Measurements from ENCODE around the gene RAI2.

The RAI2 gene

GRCh38 chrX:17848545-17849265, 12.4 kb downstream of the RAI2 start:
- H3K4me2 ChIP-seq (ENCODE audit: low read length): no peak overlapping the region
- H3K9me3 ChIP-seq (ENCODE audit: insufficient read depth, low read length): no peaks in the 10 kb centered on the region
- H4K20me1 ChIP-seq (ENCODE audit: insufficient read depth, low read length): no peaks in the 10 kb centered on the region
- H3K27me3 ChIP-seq (ENCODE audit: low read depth, low read length): no peaks in the 10 kb centered on the region
- no peak overlapping the region for H3K27ac ChIP-seq (ENCODE audit: low read length)
- TF ChIP-seq EZH2phosphoT487 (IDR thresholded peaks at IDR 0.05; ENCODE audit: low read depth) (no peak), CTCF (IDR thresholded peaks at IDR 0.05; ENCODE audit: low read depth, low read length) (no peak)
- no peak overlapping the region for H3K9ac ChIP-seq (ENCODE audit: low read length)
- no peaks in the 10 kb centered on the region for H3K79me2 ChIP-seq (ENCODE audit: low read length)
- H2AFZ ChIP-seq (ENCODE audit: low read depth, low read length): no peak overlapping the region
- no peaks in the 10 kb centered on the region for H3K36me3 ChIP-seq (replicated peaks; ENCODE audit: low read depth, low read length)
- no peak overlapping the region for H3K4me3 ChIP-seq (ENCODE audit: low read length)
- no peaks in the 10 kb centered on the region for H3K4me1 ChIP-seq (ENCODE audit: low read length)

DNA sequence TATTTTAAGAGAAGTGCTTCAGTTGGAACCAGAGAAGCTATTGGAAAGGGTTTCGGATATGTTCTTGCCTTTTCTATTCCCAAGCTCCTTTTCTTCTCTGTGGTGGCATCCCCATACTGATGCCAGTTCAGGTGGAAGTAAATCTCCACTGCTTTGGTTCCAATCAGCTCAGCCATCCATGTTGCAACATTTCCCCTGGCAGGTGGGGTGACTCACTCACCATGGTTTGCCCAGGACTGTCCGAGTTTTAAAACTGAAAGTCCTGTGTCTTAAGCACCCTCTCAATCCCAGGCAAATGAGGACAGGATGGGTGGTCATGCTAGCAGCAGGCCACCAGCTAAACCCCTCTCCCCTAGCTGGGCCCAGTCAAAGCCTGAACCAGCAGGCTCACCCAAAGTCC, 15.1 kb downstream of the RAI2 start:
- Histone ChIP-seq H3K79me2 (ENCODE audit: low read length) (no peaks in the 10 kb centered on the region), H4K20me1 (ENCODE audit: insufficient read depth, low read length) (no peaks in the 10 kb centered on the region), H3K36me3 (replicated peaks; ENCODE audit: low read depth, low read length) (no peaks in the 10 kb centered on the region), H3K4me3 (ENCODE audit: low read length) (no peak overlapping the region), H3K4me2 (ENCODE audit: low read length) (no peak overlapping the region), H3K4me1 (ENCODE audit: low read length) (no peaks in the 10 kb centered on the region), H2AFZ (ENCODE audit: low read depth, low read length) (no peak overlapping the region), H3K27ac (ENCODE audit: low read length) (no peak overlapping the region), H3K27me3 (ENCODE audit: low read depth, low read length) (no peaks in the 10 kb centered on the region), H3K9ac (ENCODE audit: low read length) (no peak overlapping the region), H3K9me3 (ENCODE audit: insufficient read depth, low read length) (no peaks in the 10 kb centered on the region)
- TF ChIP-seq CTCF (IDR thresholded peaks at IDR 0.05; ENCODE audit: low read depth, low read length) (no peak), EZH2phosphoT487 (IDR thresholded peaks at IDR 0.05; ENCODE audit: low read depth) (no peak)

DNA sequence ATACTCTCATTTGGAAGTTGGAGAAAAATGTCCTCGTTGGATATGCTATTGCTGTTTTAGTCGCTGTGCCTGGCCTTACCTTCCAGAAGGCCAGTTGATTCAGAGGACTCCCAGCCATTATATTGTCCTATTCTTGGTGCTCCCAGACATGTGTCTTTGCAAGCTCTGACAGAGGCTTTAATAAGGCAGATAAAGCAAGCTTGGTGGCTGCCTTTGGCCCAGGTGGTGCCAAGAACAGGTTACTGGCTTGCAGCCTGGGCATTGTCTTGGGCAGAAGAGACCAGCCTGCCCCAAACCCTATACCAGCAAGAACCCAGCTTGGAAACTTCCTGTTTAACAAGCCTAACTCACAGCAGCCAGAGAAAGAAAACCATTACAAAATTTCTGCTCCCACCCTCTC, 16.9 kb downstream of the RAI2 start:
- Histone ChIP-seq H4K20me1 (ENCODE audit: insufficient read depth, low read length) (no peaks in the 10 kb centered on the region), H3K4me2 (ENCODE audit: low read length) (no peak overlapping the region), H3K4me1 (ENCODE audit: low read length) (no peaks in the 10 kb centered on the region), H3K27ac (ENCODE audit: low read length) (no peak overlapping the region), H3K9me3 (ENCODE audit: insufficient read depth, low read length) (no peaks in the 10 kb centered on the region), H2AFZ (ENCODE audit: low read depth, low read length) (no peak overlapping the region), H3K9ac (ENCODE audit: low read length) (no peak overlapping the region), H3K27me3 (ENCODE audit: low read depth, low read length) (no peaks in the 10 kb centered on the region), H3K4me3 (ENCODE audit: low read length) (no peak overlapping the region), H3K79me2 (ENCODE audit: low read length) (no peaks in the 10 kb centered on the region), H3K36me3 (replicated peaks; ENCODE audit: low read depth, low read length) (no peaks in the 10 kb centered on the region)
- no peak for TF ChIP-seq CTCF (IDR thresholded peaks at IDR 0.05; ENCODE audit: low read depth, low read length)
- TF ChIP-seq EZH2phosphoT487 (IDR thresholded peaks at IDR 0.05; ENCODE audit: low read depth): no peak

GRCh38 chrX:17842769-17843525, 18.2 kb downstream of the RAI2 start:
- TF ChIP-seq CTCF (IDR thresholded peaks at IDR 0.05; ENCODE audit: low read depth, low read length) (no peak), EZH2phosphoT487 (IDR thresholded peaks at IDR 0.05; ENCODE audit: low read depth) (no peak)
- H3K4me1 ChIP-seq (ENCODE audit: low read length): no peaks in the 10 kb centered on the region
- no peaks in the 10 kb centered on the region for H3K9me3 ChIP-seq (ENCODE audit: insufficient read depth, low read length)
- no peak overlapping the region for H3K4me3 ChIP-seq (ENCODE audit: low read length)
- H3K79me2 ChIP-seq (ENCODE audit: low read length): no peaks in the 10 kb centered on the region
- no peak overlapping the region for H3K4me2 ChIP-seq (ENCODE audit: low read length)
- H3K27me3 ChIP-seq (ENCODE audit: low read depth, low read length): no peaks in the 10 kb centered on the region
- no peaks in the 10 kb centered on the region for H4K20me1 ChIP-seq (ENCODE audit: insufficient read depth, low read length)
- H3K27ac ChIP-seq (ENCODE audit: low read length): no peak overlapping the region
- no peak overlapping the region for H3K9ac ChIP-seq (ENCODE audit: low read length)
- no peaks in the 10 kb centered on the region for H3K36me3 ChIP-seq (replicated peaks; ENCODE audit: low read depth, low read length)
- no peak overlapping the region for H2AFZ ChIP-seq (ENCODE audit: low read depth, low read length)
